CD4-positive, alpha-beta T cell treated with Interleukin-15 for 4 hours (primary cell): Measurements from ENCODE around the gene LRP2.
"Not testable (repeated sequence)": the region's sequence is repeated elsewhere in the genome, so short reads cannot be mapped to it uniquely, and the experiment has no call there.

ENCODE experiments used
- DNase-seq: peaks from one replicate; pipeline ENCODE4 v3.0.0-alpha.2; 2020; ENCODE audit warnings: low spot score

The LRP2 gene

GRCh38 chr2:169362118-169362893 is at the start of gene LRP2:
TSS of gene LRP2 (minus strand) at chr2:169362534. CDS start at chr2:169362399, 135 bp downstream.
- DNase-seq: no peak

DNA sequence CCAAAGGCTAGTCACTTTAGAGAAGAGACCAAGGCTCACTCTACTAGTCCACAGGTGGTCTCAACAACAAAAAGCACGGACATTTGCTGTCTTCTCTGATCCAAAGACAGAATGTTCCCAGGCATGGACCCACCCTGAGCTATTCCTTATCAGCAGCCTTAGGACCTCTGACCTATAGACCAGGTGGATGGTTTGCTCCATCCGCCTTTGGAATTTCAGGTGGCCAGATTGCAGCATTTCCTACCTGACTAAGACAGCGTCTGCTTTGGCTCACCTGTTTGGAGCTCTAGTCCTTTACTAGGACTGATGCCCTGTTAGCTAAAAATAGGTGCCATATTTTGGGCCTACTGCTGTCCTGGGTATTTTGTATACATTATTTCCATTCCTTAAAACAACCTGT is 44.6 kb upstream of the LRP2 start:
- DNase-seq: no peak

DNA sequence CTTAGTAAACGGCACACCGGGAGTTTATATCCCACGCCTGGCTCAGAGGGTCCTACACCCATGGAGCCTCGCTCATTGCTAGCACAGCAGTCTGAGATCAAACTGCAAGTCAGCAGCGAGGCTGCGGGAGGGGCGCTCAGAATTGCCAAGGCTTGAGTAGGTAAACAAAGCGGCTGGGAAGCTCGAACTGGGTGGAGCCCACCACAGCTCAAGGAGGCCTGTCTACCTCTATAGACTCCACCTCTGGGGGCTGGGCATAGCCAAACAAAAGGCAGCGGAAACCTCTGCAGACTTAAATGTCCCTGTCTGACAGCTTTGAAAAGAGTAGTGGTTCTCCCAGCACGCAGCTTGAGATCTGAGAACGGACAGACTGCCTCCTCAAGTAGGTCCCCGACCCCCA is 37.2 kb upstream of the LRP2 start:
- DNase-seq: not testable (repeated sequence)

- DNase-seq: no peak
Observed at GRCh38 chr2:169397697-169398096, 35.4 kb upstream of the LRP2 start.

DNA sequence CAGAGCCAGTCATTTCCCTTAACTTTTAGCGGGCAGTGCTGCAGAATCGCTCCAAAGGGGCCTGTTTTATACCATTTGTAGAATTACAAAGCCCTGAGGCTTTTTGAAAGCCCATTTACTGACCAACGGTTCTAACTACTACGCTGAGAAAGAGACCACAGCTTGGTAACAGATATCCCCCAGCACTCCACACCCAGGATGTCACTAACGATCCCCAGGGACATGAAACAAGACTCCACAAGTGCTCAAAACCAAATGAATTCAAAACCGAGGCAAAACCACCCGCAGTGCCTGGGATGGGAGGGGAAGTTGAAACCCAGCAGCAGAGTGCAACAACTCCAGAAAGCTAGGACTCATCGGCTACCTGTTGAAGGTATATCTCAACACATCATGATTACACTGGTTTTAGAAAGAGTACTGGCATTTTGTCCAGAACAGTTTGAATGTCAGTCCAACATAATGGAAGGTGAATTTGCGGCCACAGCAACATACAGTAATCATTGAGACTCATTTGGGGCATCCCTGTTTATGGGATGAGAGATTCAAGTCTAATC is 33.6 kb upstream of the LRP2 start:
- DNase-seq: no peak

DNA sequence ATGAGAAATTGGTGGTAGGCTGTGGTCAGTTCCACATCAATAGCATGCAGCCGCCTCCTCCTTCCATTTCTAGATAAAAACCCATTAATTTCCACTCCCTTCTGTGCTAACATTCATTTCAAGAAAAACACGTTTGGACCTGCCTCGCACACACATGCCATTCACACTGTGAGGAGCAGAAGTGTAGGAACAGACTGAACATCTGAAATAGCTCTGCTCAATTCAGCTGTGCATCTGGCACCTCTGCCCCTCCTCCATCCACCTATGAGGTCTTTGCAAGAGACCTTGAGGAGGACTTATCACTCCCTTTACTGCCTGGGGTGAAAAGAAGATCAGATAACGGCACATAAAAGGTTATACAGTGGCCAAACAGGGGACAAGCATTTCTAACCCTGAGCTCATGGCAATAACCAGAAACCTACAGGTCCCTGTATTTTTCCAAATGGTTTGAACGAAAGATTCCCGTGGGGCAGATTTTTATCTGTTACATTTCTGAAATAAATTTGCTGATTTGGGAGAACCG is 30.8 kb upstream of the LRP2 start:
- DNase-seq: no peak

DNA sequence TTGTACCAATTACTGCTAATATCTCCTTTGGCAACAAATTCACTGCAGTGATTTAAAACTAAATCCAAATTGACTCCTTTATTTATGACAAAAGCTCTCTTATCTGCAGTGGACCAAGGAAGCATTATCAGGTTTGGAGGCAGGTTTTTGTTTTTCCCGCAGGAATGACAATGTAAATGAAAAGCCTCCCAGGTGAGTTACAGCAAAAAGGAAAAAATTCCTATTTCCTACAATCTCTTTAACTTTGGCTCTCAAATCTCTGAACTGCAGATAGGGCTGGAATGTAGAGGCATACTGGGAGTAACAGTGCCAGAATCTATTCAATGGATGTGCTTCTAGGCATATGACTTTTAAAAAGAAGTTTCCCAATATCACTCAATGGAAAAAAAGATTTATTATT is 28.9 kb upstream of the LRP2 start:
- DNase-seq: no peak

DNA sequence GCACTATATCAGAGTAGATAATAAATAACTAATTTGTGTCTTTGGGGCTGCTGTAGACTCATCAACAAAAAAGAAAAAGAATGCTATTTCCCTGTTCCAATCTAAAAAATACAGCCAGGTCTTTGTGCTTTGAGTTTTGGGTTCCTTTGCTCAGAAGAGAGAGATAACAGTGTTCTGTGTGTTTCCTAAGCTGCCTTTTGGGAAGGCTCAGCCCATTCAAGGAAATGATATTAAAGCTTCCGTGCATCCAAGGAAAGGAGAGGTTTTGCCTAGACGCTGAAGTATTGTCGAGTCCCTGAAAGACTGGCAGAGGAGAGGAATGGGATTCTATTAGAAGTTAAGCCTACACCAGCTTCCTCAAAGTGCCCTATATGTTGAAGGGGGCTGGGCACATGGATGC is 25.8 kb upstream of the LRP2 start:
- DNase-seq: no peak

GRCh38 chr2:169386722-169387121 is 24.4 kb upstream of the LRP2 start:
- DNase-seq: no peak

DNA sequence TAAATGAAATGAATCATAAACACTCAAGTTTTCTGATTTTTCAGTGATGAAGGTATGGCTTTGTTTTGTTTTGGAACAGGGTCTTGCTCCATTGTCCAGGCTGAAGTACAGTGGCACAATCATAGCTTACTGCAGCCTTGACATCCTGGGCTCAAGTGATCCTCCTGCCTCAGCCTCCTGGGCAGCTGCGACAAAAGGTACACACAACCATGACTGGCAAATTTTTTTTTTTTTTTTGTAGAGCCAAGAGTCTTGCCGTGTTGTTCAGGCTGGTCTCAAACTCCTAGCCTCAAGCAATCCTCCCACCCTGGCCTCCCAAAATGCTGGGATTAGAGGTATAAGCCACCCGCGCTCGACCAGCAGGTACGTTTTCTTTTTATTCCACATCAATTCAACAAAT is 22.5 kb upstream of the LRP2 start:
- DNase-seq: no peak

GRCh38 chr2:169372561-169372960 is 10.2 kb upstream of the LRP2 start:
- no peak for DNase-seq

DNA sequence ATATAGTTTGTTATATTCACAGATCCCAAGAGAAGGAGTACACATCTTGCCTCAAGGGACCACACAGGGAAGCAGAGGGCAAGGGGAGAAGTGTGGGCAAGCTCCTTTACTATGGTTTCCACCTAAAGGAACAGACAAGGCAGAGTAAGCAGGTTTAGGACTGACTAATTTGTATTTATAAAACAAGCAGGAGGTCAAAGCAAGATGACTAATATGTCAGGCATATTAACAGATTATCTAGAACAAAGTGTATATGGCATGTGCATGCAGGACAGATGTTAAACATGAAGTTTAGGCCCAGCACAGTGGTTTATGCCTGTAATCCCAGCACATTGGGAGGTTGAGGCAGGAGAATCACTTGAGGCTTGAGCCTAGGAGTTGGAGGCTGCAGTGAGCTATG is 3.7 kb upstream of the LRP2 start:
- no peak for DNase-seq

GRCh38 chr2:169365029-169365480 is 2.7 kb upstream of the LRP2 start:
- DNase-seq: no peak

- peak; percentile 26 for DNase-seq
Observed at GRCh38 chr2:169363560-169364150, 1.3 kb upstream of the LRP2 start.

GRCh38 chr2:169362894-169363559 is 693 bp upstream of the LRP2 start:
- DNase-seq: no peak

- no peak for DNase-seq
Observed at GRCh38 chr2:169361706-169362117, 622 bp downstream of the LRP2 start.

DNA sequence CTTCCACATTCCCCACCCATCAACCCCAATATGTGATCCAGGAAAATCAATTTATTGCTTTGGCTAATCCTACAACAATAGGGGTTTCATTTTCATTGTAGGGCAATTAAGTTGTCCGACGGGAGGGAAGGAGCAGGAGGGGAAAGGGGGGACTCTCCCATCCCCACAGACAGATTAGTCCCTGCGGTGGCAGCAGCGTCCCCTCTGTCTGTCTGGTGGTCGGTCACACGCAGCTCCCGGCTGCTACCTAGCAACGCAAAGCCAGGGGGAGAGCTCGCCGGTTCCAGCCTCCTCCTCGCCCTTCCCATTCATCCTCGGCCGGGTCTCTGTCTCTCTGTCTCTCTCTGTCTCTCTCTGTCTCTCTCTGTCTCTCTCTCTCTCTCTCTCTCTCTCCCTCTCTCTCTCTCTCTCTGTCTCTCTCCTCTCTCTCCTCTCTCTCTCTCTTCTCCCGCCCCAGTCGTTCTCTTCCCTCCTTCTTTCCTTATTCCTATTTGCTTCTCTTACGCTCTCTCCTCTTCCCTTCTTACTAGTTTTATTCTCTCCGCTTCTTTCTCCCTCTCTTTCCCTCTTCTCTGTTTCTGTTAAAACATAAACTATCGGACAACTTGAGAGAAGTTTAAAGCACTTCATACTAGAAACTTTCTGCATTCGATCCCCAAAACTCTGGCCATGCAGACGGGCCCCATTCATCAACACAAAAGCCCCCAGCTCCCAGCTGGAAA is 1.2 kb downstream of the LRP2 start:
- no peak for DNase-seq

DNA sequence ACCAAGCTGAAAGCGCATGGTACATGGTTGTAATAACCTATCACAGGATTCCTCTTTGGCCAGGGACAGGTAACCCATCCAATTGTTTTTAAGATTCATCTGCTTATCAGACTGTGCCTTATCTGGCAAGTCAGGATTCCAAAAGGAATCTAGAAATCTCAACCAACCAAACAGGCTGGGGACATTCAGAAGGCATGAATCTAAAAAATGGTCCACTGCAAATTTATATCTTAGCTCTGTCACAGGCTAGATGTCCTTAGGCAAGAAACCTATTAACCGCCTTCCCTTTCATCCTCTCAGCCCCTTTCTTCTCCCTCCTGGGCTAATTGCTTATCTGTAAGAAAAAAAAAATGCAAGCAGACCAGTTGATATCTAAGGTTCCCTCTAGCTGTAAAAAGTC is 4.3 kb downstream of the LRP2 start:
- DNase-seq: no peak

DNA sequence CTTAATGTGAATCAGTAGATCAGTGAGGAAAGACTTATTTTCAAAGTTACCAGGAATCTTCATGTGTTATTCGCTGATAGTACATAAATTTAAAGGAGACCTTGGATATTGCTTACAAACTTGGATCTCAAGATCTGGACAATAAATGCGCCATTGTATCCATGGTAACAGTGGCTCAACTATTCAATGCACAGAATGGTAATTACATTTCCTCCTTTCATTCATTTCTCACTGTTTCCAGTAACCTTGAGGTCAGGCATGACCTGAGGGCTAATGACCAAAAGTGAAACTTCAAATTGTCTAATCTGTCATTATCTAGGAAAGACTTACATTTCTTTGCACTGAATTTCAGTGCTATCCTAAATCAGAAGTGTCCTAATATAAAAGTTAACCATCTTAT is 8.1 kb downstream of the LRP2 start:
- DNase-seq: no peak

DNA sequence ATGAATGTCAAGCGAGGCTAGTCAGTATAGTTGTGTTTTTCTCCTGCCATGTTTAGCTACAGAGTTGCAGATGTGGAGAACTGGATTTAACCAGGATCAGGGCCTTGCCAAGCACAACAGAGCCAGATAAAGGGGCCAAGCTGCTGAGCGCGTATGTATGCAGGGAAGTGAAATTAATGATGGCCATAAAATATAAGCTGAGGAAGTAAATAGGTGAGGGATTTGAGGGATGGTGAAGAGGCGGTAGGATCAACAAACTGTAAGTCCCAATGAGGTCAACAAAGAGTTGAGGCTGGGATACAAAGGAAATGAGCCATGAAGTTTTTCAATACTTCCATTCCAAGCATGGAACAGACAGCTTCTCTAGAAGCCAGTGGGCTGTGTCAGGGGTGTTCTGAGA is 10.6 kb downstream of the LRP2 start:
- DNase-seq: no peak

GRCh38 chr2:169349535-169349934 is 12.8 kb downstream of the LRP2 start:
- DNase-seq: no peak
